K562 (cell line): Measurements from ENCODE around the gene FAAH. TPM values are rescaled to one million over a fixed set of nuclear protein-coding genes. Genes with fewer than 3 reads are reported as not detected.
A peak's percentile ranks its signal among the peaks of the same experiment; 100 is the strongest.

Experiments
- CBFA2T2 ChIP-seq: fragments of 450-650 bp; conservative IDR thresholded peaks from 2 replicates; pipeline ENCODE4 v1.6.1; 2017; ENCODE audit warnings: mild to moderate bottlenecking
- CHCHD3 ChIP-seq: fragments of 250-450 bp; sonication (Bioruptor Pico); IDR thresholded peaks from 2 replicates; pipeline ENCODE4 v2.1.2; 2022; ENCODE audit warnings: mild to moderate bottlenecking
- CHD2 ChIP-seq: IDR thresholded peaks from 2 replicates; pipeline ENCODE4 v1.6.1; 2011; ENCODE audit warnings: low read depth, low read length
- DEAF1 ChIP-seq: fragments of 450-650 bp; formaldehyde crosslinking; IDR thresholded peaks from 2 replicates; pipeline ENCODE4 v1.4.0; 2020; ENCODE audit warnings: mild to moderate bottlenecking, moderate library complexity
- ETV1 ChIP-seq: fragments of 450-650 bp; conservative IDR thresholded peaks from 2 replicates; pipeline ENCODE4 v1.6.1; 2016; ENCODE audit warnings: missing genetic modification characterization, control low read depth, low read depth, missing compliant biosample characterization
- GATAD2B ChIP-seq: fragments of 450-650 bp; IDR thresholded peaks from 2 replicates; pipeline ENCODE4 v1.6.1; 2017; ENCODE audit warnings: mild to moderate bottlenecking, borderline replicate concordance
- JUNB ChIP-seq: fragments of 450-650 bp; formaldehyde crosslinking; conservative IDR thresholded peaks from 2 replicates; pipeline ENCODE4 v1.4.0; 2020; ENCODE audit warnings: mild to moderate bottlenecking
- MCM7 ChIP-seq, 2 experiments: fragments of 450-650 bp; IDR thresholded peaks; 2 replicates each; pipeline ENCODE4 v1.6.1; 2016 to 2018
- NR2C2 ChIP-seq, 2 experiments: fragments of 200-800 bp in 1 of 2; sonication (Bioruptor generic) in 1 of 2; sonication (generic) in 1 of 2; formaldehyde crosslinking in 1 of 2; IDR thresholded peaks; 2 replicates each; pipeline versions ENCODE4 v1.6.1 to v1.8.0; 2016 to 2022; ENCODE audit warnings: mild to moderate bottlenecking in 1 of 2, missing compliant biosample characterization in 1 of 2, missing genetic modification characterization in 1 of 2, missing genetic modification reagents in 1 of 2
- NUFIP1 ChIP-seq: fragments of 450-650 bp; IDR thresholded peaks from 2 replicates; pipeline ENCODE4 v1.6.1; 2018; ENCODE audit not compliant: partially characterized antibody
- POLR2AphosphoS5 ChIP-seq: IDR thresholded peaks from 2 replicates; pipeline ENCODE4 v1.6.1; 2011; ENCODE audit warnings: mild to moderate bottlenecking, low read depth, low read length, moderate library complexity; ENCODE audit not compliant: control insufficient read depth, insufficient read depth
- POLR3A ChIP-seq: IDR thresholded peaks from 2 replicates; pipeline ENCODE4 v1.6.1; 2011; ENCODE audit warnings: borderline replicate concordance, mild to moderate bottlenecking, moderate library complexity; ENCODE audit not compliant: insufficient read length, insufficient read depth; ENCODE audit errors: extremely low read depth
- POLR3G ChIP-seq: IDR thresholded peaks from 2 replicates; pipeline ENCODE4 v1.6.1; 2011; ENCODE audit not compliant: insufficient read length, insufficient replicate concordance; ENCODE audit errors: extremely low read depth
- SLC30A9 ChIP-seq: fragments of 250-450 bp; sonication (Bioruptor Pico); IDR thresholded peaks from 2 replicates; pipeline ENCODE4 v1.8.0; 2022; ENCODE audit warnings: mild to moderate bottlenecking, moderate library complexity
- SMAD3 ChIP-seq: fragments of 450-650 bp; formaldehyde crosslinking; conservative IDR thresholded peaks from 2 replicates; pipeline ENCODE4 v1.4.0; 2020; ENCODE audit warnings: mild to moderate bottlenecking
- SREBF1 ChIP-seq: fragments of 150-350 bp; IDR thresholded peaks from 2 replicates; pipeline ENCODE4 v1.6.1; 2014; ENCODE audit warnings: antibody characterized with exemption, low read depth, low read length, borderline replicate concordance
- ZKSCAN8 ChIP-seq: fragments of 200-800 bp; sonication (Bioruptor generic); IDR thresholded peaks from 2 replicates; pipeline ENCODE4 v1.6.1; 2016; ENCODE audit warnings: missing genetic modification characterization, missing compliant biosample characterization
- ZNF140 ChIP-seq: fragments of 250-450 bp; sonication (Bioruptor Pico); IDR thresholded peaks from 2 replicates; pipeline ENCODE4 v1.8.0; 2021; ENCODE audit warnings: moderate library complexity, mild to moderate bottlenecking, inconsistent platforms
- ZNF253 ChIP-seq: fragments of 250-450 bp; sonication (Bioruptor Pico); conservative IDR thresholded peaks from 2 replicates; pipeline ENCODE4 v1.6.1; 2021; ENCODE audit warnings: mild to moderate bottlenecking
- ZNF274 ChIP-seq: IDR thresholded peaks from 2 replicates; pipeline ENCODE4 v1.6.1; 2011; ENCODE audit warnings: low read depth, mild to moderate bottlenecking, low read length, moderate library complexity, borderline replicate concordance
- ZNF347 ChIP-seq: fragments of 450-650 bp; formaldehyde crosslinking; IDR thresholded peaks from 2 replicates; pipeline ENCODE4 v1.4.0; 2020; ENCODE audit warnings: low read depth, mild to moderate bottlenecking, moderate library complexity
- ZNF354B ChIP-seq: fragments of 250-450 bp; sonication (Bioruptor Pico); IDR thresholded peaks from 2 replicates; pipeline ENCODE4 v1.4.0; 2020
- ZNF507 ChIP-seq: conservative IDR thresholded peaks from 2 replicates; pipeline ENCODE4 v1.6.1; 2017; ENCODE audit warnings: missing genetic modification characterization, missing compliant biosample characterization
- ZNF76 ChIP-seq: fragments of 250-450 bp; sonication (Bioruptor Pico); IDR thresholded peaks from 2 replicates; pipeline ENCODE4 v1.4.0; 2020; ENCODE audit warnings: mild to moderate bottlenecking, moderate library complexity, borderline replicate concordance
- ZNF77 ChIP-seq: fragments of 250-450 bp; sonication (Bioruptor Pico); IDR thresholded peaks from 2 replicates; pipeline ENCODE4 v1.5.0; 2020
- polyA plus RNA-seq, 8 experiments: library from polyadenylated mRNA; depleted of rRNA in 4 of 8; stranded (reverse) in 5 of 8; unstranded in 3 of 8; fragments of >200 nt; fragmentation: Nextera tagmentation in 2 of 8; fragmentation: Illumina TruSeq in 1 of 8; extraction: Ambion mirVana in 2 of 8; extraction: Trizol in 1 of 8; gene quantifications; 2 replicates each; pipeline versions ENCODE4 v1.2.1 to v1.2.3, GENCODE V29; 2011 to 2014; ENCODE audit warnings: inconsistent platforms in 1 of 8, missing spikeins in 1 of 8
- total RNA-seq, 7 experiments: library from RNA; depleted of rRNA in 6 of 7; stranded (reverse); fragments of >200 nt in 6 of 7; fragmentation: Illumina TruSeq in 2 of 7; extraction: Trizol in 2 of 7; gene quantifications; 2 replicates each; pipeline versions ENCODE4 v1.2.1 to v1.2.3, GENCODE V29; 2011 to 2021; ENCODE audit warnings: low replicate concordance in 1 of 7
- TF ChIP-seq, protein P1 (sequence below): fragments of 450-650 bp; formaldehyde crosslinking; IDR thresholded peaks from 2 replicates; pipeline ENCODE4 v1.4.0; 2022; ENCODE audit warnings: missing genetic modification characterization

Gene FAAH
- total and polyA plus RNA-seq, 9 of the 15 experiments (the other 6 are each of a cell fraction or from before 2014, with no cell fraction given): 0.06 to 1.1 (median 0.32) TPM

DNA sequence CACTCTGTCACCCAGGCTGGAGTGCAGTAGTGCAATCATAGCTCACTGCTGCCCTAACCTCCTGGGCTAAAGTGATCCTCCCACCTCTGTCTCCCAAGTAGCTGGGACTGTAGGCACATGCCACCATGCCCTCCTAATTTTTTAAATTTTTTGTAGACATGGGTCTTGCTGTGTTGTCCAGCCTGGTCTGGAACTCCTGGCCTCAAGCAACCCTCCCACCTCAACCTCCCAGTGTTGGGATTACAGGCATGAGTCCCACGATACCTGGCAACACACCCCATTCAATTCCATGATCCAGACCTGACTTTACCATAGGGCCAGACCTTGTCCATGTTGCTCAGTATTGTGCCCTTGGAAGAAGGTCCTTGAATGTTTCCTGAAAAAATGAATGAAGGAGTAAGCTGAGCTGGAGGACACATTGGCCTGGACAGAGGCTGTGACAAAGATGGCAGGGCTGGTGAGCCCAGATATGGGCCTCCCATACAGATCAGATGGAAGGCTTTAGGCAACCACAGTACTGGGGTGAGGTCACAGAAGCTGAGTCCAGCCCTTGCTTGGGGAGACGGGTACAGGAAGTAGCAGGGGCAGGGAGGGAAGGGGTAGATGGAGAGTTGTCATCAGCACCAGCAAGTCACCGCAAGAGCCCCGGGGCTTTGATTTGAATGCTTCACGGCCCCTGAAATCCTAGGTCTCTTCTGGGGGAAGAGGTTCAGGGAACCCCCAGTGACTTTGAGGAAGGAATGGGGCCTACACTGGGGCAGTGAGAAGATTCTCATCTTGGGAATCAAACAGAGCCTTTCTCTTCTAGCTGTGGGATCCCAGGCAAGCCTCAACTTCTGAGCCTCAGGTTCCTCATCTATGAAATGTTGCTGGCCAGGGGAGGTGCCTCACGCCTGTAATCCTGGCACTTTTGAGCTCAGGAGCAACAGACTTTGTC, 55.4 kb downstream of the FAAH start (continued):
- TF ChIP-seq ZNF507 (tag) (no peak), SLC30A9 (CRISPR knock-in tag) (no peak), ZNF354B (no peak), ETV1 (tag) (no peak; the same call in 1 of the 2 replicates), SREBF1 (no peak), ZNF347 (CRISPR knock-in tag) (no peak), ZNF140 (CRISPR knock-in tag) (no peak), JUNB (CRISPR knock-in tag) (no peak), NR2C2 (CRISPR knock-in tag; IDR thresholded peaks at IDR 0.05) (no peak), NR2C2 (tag; IDR thresholded peaks at IDR 0.05) (no peak; the same call in 1 of the 2 replicates), POLR2AphosphoS5 (no peak), MCM7 (IDR thresholded peaks at IDR 0.05) (no peak), POLR3A (no peak), GATAD2B (no peak), ZNF76 (CRISPR knock-in tag) (no peak), ZNF77 (CRISPR knock-in tag) (no peak), DEAF1 (CRISPR knock-in tag) (no peak), CHD2 (no peak), CBFA2T2 (peak; percentile 41; the same call in 1 of the 2 replicates), ZKSCAN8 (CRISPR knock-in tag) (no peak), ZNF253 (CRISPR knock-in tag) (no peak), POLR3G (no peak), NUFIP1 (no peak), ZNF274 (no peak), SMAD3 (CRISPR knock-in tag) (no peak), CHCHD3 (CRISPR knock-in tag) (no peak)
- TF ChIP-seq, protein P1, sequence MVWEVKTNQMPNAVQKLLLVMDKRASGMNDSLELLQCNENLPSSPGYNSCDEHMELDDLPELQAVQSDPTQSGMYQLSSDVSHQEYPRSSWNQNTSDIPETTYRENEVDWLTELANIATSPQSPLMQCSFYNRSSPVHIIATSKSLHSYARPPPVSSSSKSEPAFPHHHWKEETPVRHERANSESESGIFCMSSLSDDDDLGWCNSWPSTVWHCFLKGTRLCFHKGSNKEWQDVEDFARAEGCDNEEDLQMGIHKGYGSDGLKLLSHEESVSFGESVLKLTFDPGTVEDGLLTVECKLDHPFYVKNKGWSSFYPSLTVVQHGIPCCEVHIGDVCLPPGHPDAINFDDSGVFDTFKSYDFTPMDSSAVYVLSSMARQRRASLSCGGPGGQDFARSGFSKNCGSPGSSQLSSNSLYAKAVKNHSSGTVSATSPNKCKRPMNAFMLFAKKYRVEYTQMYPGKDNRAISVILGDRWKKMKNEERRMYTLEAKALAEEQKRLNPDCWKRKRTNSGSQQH: no peak
